Retinal pigment epithelial cell (primary cell): ENCODE measurements around the gene ICAM4.
A peak's percentile ranks its signal among the peaks of the same experiment; 100 is the strongest.

Experiments used
- DNase-seq: peaks from one replicate; pipeline ENCODE4 v3.0.0-alpha.2; 2010; ENCODE audit warnings: low read depth
- H3K4me3 ChIP-seq: 2 replicates; pipeline ENCODE4 v1.5.1; 2011; ENCODE audit warnings: mild to moderate bottlenecking, low read length, control low read depth, moderate library complexity
- CTCF ChIP-seq: conservative IDR thresholded peaks from 2 replicates; pipeline ENCODE4 v1.5.1; 2011; ENCODE audit warnings: low read depth, low read length, control low read depth, inconsistent platforms

Gene ICAM4

GRCh38 chr19:10292206-10292788 lies 5.5 kb downstream of the ICAM4 start:
- no peak for DNase-seq
- peak overlapping the region; percentile 30 for H3K4me3 ChIP-seq
- TF ChIP-seq CTCF: no peak

GRCh38 chr19:10292789-10293636 lies 6.3 kb downstream of the ICAM4 start:
- no peak for DNase-seq
- H3K4me3 ChIP-seq: peak overlapping the region; percentile 29
- no peak for TF ChIP-seq CTCF

- H3K4me3 ChIP-seq: no peak overlapping the region
- no peak for TF ChIP-seq CTCF
- DNase-seq: no peak
These were observed 7.0 kb downstream of the ICAM4 start for GRCh38 chr19:10293637-10294367.

GRCh38 chr19:10294368-10294697 lies 7.6 kb downstream of the ICAM4 start:
- no peak overlapping the region for H3K4me3 ChIP-seq
- DNase-seq: no peak
- TF ChIP-seq CTCF: peak; percentile 18

- TF ChIP-seq CTCF: peak; percentile 18
- no peak for DNase-seq
- no peak overlapping the region for H3K4me3 ChIP-seq
These were observed 8.6 kb downstream of the ICAM4 start for GRCh38 chr19:10295305-10295846.

GRCh38 chr19:10295847-10296591 lies 9.3 kb downstream of the ICAM4 start:
- no peak overlapping the region for H3K4me3 ChIP-seq
- no peak for TF ChIP-seq CTCF
- no peak for DNase-seq
